PC-9 (cell line): Measurements from ENCODE around the gene UNC13D. TPM values are rescaled to one million over a fixed set of nuclear protein-coding genes. Genes with fewer than 3 reads are reported as not detected.

ENCODE experiments used
- BruUV-seq: library from RNA; stranded (reverse); fragments of 400-500 nt; replicated peaks from 2 replicates; lab custom pipeline; 2021; lab: Mats Ljungman, UMichigan
- CTCF ChIA-PET: fragments of 300-600 bp; sonication (Branson Sonifier 250); formaldehyde crosslinking; loops from one replicate; lab custom pipeline; 2022; ENCODE audit warnings: antibody characterized with exemption; lab: Charles Lee
- POLR2A ChIA-PET: fragments of 300-600 bp; sonication (Branson Sonifier 250); formaldehyde crosslinking; loops from one replicate; lab custom pipeline; 2022; ENCODE audit warnings: antibody characterized with exemption; ENCODE audit not compliant: unreplicated experiment; lab: Charles Lee
- DNase-seq, 2 experiments: peaks; one replicate each; pipeline versions ENCODE4 v3.0.0 to v3.0.0-alpha.2; 2015 to 2022; ENCODE audit warnings: mixed read lengths in 1 of 2
- H2AFZ ChIP-seq: fragments of 200-600 bp; sonication (generic); 2 replicates; pipeline ENCODE4 v1.8.1; 2017; ENCODE audit warnings: antibody characterized with exemption
- H3F3A ChIP-seq: fragments of 200-600 bp; sonication (generic); 2 replicates; pipeline ENCODE4 v1.8.1; 2017; ENCODE audit warnings: antibody characterized with exemption, mild to moderate bottlenecking, low read depth; ENCODE audit not compliant: insufficient read depth
- H3K27ac ChIP-seq: fragments of 200-600 bp; sonication (generic); 2 replicates; pipeline ENCODE4 v1.6.1; 2016; ENCODE audit warnings: mixed run types
- H3K27me3 ChIP-seq: fragments of 200-600 bp; sonication (generic); 2 replicates; pipeline ENCODE4 v1.6.1; 2016; ENCODE audit warnings: low read depth, mixed run types; ENCODE audit not compliant: insufficient read depth
- H3K36me3 ChIP-seq: fragments of 200-600 bp; sonication (generic); 2 replicates; pipeline ENCODE4 v1.6.1; 2016; ENCODE audit warnings: low read depth, mixed run types
- H3K4me1 ChIP-seq: fragments of 200-600 bp; sonication (generic); replicated peaks from 2 replicates; pipeline ENCODE4 v1.6.1; 2016; ENCODE audit warnings: mixed run types; ENCODE audit not compliant: insufficient read depth
- H3K4me2 ChIP-seq: fragments of 200-600 bp; sonication (generic); 2 replicates; pipeline ENCODE4 v1.6.1; 2017; ENCODE audit warnings: mixed run types
- H3K4me3 ChIP-seq: fragments of 200-600 bp; sonication (generic); 2 replicates; pipeline ENCODE4 v1.6.1; 2016; ENCODE audit warnings: mixed run types
- H3K79me2 ChIP-seq: fragments of 200-600 bp; sonication (generic); 2 replicates; pipeline ENCODE4 v1.6.1; 2017; ENCODE audit warnings: low read depth, mixed run types
- H3K9me2 ChIP-seq: fragments of 200-600 bp; sonication (generic); 2 replicates; pipeline ENCODE4 v1.8.1; 2017; ENCODE audit warnings: mild to moderate bottlenecking; ENCODE audit not compliant: insufficient read depth
- H3K9me3 ChIP-seq: fragments of 200-600 bp; sonication (generic); 2 replicates; pipeline ENCODE4 v1.8.1; 2016; ENCODE audit warnings: low read depth; ENCODE audit not compliant: insufficient read depth
- H4K20me1 ChIP-seq: fragments of 200-600 bp; sonication (generic); 2 replicates; pipeline ENCODE4 v1.8.1; 2017; ENCODE audit not compliant: insufficient read depth
- CTCF ChIP-seq: fragments of 200-600 bp; sonication (generic); conservative IDR thresholded peaks from 2 replicates; pipeline ENCODE4 v1.6.1; 2017; ENCODE audit warnings: mixed run types, antibody characterized with exemption, mild to moderate bottlenecking, moderate library complexity
- EZH2 ChIP-seq: fragments of 200-600 bp; sonication (generic); IDR thresholded peaks from 2 replicates; pipeline ENCODE4 v1.8.0; 2017; ENCODE audit warnings: antibody characterized with exemption, low read depth
- intact Hi-C: fragments of 100-400 bp; cut with micrococcal nuclease; formaldehyde crosslinking; loops from one replicate; pipeline ENCODE4 v1.10.0; 2022; ENCODE audit not compliant: unreplicated experiment
- total RNA-seq: library from RNA; stranded (reverse); gene quantifications from 2 replicates; pipeline ENCODE4 v1.2.3, GENCODE V29; 2021

UNC13D gene
- total RNA-seq, 1 experiment from 2014 or later, result 94.4 TPM

GRCh38 chr17:75850928-75851692, 6.9 kb upstream of the UNC13D start:
- H3K4me1 ChIP-seq, result peaks cover 38% of the 10 kb centered on the region
- TF ChIP-seq CTCF, result no peak
- TF ChIP-seq EZH2, result no peak
- peaks cover 39% of the 10 kb centered on the region for H3K79me2 ChIP-seq
- ChIA-PET CTCF (no interaction called here), POLR2A (no interaction called here)
- intact Hi-C loops, result no loop called here
- H3K27ac ChIP-seq, result no peak overlapping the region
- no peaks in the 10 kb centered on the region for H3K9me3 ChIP-seq
- no peak overlapping the region for H2AFZ ChIP-seq
- no peaks in the 10 kb centered on the region for H3K27me3 ChIP-seq
- no peak overlapping the region for H3K4me2 ChIP-seq
- H3F3A ChIP-seq, result peaks cover 40% of the 10 kb centered on the region
- no TSS peak for BruUV-seq
- no peak overlapping the region for H3K4me3 ChIP-seq
- peaks cover 3% of the 10 kb centered on the region; the same call in 1 of the 2 replicates for H4K20me1 ChIP-seq
- peaks cover 26% of the 10 kb centered on the region for H3K36me3 ChIP-seq
- no peaks in the 10 kb centered on the region for H3K9me2 ChIP-seq
- no peak for DNase-seq

GRCh38 chr17:75849724-75850123, 5.5 kb upstream of the UNC13D start:
- H3K4me2 ChIP-seq, result no peak overlapping the region
- no peaks in the 10 kb centered on the region for H3K27me3 ChIP-seq
- H3K4me3 ChIP-seq, result no peak overlapping the region
- BruUV-seq, result no TSS peak
- no peak overlapping the region for H3K27ac ChIP-seq
- intact Hi-C loops, result loop anchor here (5.0 kb wide), 1 partner anchor 133 kb away; no protein-coding TSS in a partner anchor
- CTCF ChIA-PET, result interaction anchor here (0.6 kb wide), 1 partner anchor 521 kb away, joined by 4 read pairs; no protein-coding TSS in a partner anchor
- no peak for TF ChIP-seq EZH2
- TF ChIP-seq CTCF, result no peak
- H3K36me3 ChIP-seq, result peaks cover 26% of the 10 kb centered on the region
- no peaks in the 10 kb centered on the region for H3K9me2 ChIP-seq
- peaks cover 38% of the 10 kb centered on the region for H3K79me2 ChIP-seq
- no peaks in the 10 kb centered on the region for H3K9me3 ChIP-seq
- no peak for DNase-seq
- peaks cover 51% of the 10 kb centered on the region for H3F3A ChIP-seq
- peaks cover 52% of the 10 kb centered on the region for H3K4me1 ChIP-seq
- H2AFZ ChIP-seq, result no peak overlapping the region
- peaks cover 3% of the 10 kb centered on the region; the same call in 1 of the 2 replicates for H4K20me1 ChIP-seq
- POLR2A ChIA-PET, result no interaction called here

GRCh38 chr17:75849279-75849646, 5.1 kb upstream of the UNC13D start:
- Histone ChIP-seq H4K20me1 (peaks cover 3% of the 10 kb centered on the region; the same call in 1 of the 2 replicates), H2AFZ (no peak overlapping the region), H3K9me2 (no peaks in the 10 kb centered on the region), H3K27me3 (no peaks in the 10 kb centered on the region), H3K9me3 (no peaks in the 10 kb centered on the region), H3K4me2 (no peak overlapping the region), H3K27ac (no peak overlapping the region), H3K36me3 (peaks cover 26% of the 10 kb centered on the region), H3K79me2 (peaks cover 33% of the 10 kb centered on the region), H3K4me1 (peaks cover 54% of the 10 kb centered on the region), H3F3A (peaks cover 46% of the 10 kb centered on the region), H3K4me3 (no peak overlapping the region)
- intact Hi-C loops, result loop anchor here (5.0 kb wide), 1 partner anchor 133 kb away; no protein-coding TSS in a partner anchor
- TF ChIP-seq EZH2, result no peak
- TF ChIP-seq CTCF, result no peak
- no TSS peak for BruUV-seq
- ChIA-PET POLR2A (no interaction called here), CTCF (no interaction called here)
- DNase-seq, result no peak
